ENCODE results near the gene FANK1.

DNA sequence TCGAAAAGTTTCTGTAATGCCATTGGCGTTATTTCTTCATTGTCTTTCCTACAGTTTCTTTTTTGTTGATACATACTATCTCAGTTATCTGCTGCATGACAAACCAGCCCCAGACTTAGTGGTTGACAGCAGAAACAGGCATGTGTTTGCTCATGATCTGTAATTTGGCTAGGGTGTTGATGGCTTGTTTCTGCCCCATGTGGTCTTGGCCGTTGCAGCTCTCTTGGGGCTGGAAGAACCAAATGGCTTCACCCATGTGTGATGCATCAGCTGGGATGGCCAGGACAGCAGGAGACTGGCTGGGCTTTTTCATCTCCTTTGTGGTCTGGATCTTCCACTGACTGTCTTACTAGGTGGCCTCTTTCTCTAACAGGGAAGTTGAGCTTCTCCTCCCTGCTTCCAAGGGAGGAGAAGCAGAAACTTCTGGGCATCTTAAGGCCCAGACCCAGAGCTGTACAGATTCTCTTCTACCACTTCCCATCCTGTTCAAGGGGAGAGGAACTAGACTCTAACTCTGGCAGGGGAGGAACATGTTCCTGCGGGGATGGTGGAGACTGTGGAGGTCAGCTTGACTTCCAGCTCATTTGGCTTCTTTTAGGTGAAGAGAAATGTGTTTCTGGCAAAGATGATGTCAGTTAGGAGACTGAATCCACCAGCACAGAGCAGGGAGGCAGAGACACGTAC, 89.3 kb downstream of the FANK1 start:
- TF ChIP-seq POLR2A (IDR thresholded peaks at IDR 0.05): no peak
- TF ChIP-seq, protein P1, sequence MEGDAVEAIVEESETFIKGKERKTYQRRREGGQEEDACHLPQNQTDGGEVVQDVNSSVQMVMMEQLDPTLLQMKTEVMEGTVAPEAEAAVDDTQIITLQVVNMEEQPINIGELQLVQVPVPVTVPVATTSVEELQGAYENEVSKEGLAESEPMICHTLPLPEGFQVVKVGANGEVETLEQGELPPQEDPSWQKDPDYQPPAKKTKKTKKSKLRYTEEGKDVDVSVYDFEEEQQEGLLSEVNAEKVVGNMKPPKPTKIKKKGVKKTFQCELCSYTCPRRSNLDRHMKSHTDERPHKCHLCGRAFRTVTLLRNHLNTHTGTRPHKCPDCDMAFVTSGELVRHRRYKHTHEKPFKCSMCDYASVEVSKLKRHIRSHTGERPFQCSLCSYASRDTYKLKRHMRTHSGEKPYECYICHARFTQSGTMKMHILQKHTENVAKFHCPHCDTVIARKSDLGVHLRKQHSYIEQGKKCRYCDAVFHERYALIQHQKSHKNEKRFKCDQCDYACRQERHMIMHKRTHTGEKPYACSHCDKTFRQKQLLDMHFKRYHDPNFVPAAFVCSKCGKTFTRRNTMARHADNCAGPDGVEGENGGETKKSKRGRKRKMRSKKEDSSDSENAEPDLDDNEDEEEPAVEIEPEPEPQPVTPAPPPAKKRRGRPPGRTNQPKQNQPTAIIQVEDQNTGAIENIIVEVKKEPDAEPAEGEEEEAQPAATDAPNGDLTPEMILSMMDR (IDR thresholded peaks at IDR 0.05): no peak

Data from heart left ventricle (tissue), 13 donors.